ENCODE results near the gene GKN1. TPM values are rescaled to one million over a fixed set of nuclear protein-coding genes. Genes with fewer than 3 reads are reported as not detected.

The GKN1 gene
- polyA plus RNA-seq, 1 donor from 2014 or later, result not detected

GRCh38 chr2:68964282-68964681 is 10.2 kb upstream of the GKN1 start:
- Histone ChIP-seq H3K9me3 (ENCODE audit: low read length) (no peaks in the 10 kb centered on the region), H3K27ac (ENCODE audit: low read length) (no peak overlapping the region), H4K20me1 (ENCODE audit: insufficient read depth) (no peaks in the 10 kb centered on the region), H3K9me2 (ENCODE audit: insufficient read depth, low read length) (no peaks in the 10 kb centered on the region), H3K4me3 (ENCODE audit: low read length) (no peak overlapping the region), H3F3A (ENCODE audit: insufficient read depth, low read length, poor library complexity, severe bottlenecking) (no peaks in the 10 kb centered on the region), H3K36me3 (ENCODE audit: insufficient read depth, low read length) (no peaks in the 10 kb centered on the region), H3K27me3 (ENCODE audit: insufficient read depth, low read depth, low read length) (no peaks in the 10 kb centered on the region), H2AFZ (ENCODE audit: low read depth, low read length) (no peak overlapping the region), H3K79me2 (replicated peaks; ENCODE audit: insufficient read depth, low read length) (no peaks in the 10 kb centered on the region), H3K9ac (ENCODE audit: low read length) (no peak overlapping the region), H3K4me2 (ENCODE audit: low read length) (no peak overlapping the region)
- TF ChIP-seq EZH2 (IDR thresholded peaks at IDR 0.05; ENCODE audit: borderline replicate concordance, insufficient read depth, low read length, poor library complexity, severe bottlenecking) (no peak), SMC3 (conservative IDR thresholded peaks at IDR 0.05; ENCODE audit: poor library complexity) (no peak), EP300 (conservative IDR thresholded peaks at IDR 0.05; ENCODE audit: poor library complexity, severe bottlenecking) (no peak), CTCF (IDR thresholded peaks at IDR 0.05; ENCODE audit: poor library complexity, severe bottlenecking) (no peak), MXI1 (conservative IDR thresholded peaks at IDR 0.05; ENCODE audit: poor library complexity, severe bottlenecking) (no peak), REST (IDR thresholded peaks at IDR 0.05; ENCODE audit: borderline replicate concordance) (no peak), RAD21 (conservative IDR thresholded peaks at IDR 0.05) (no peak), TAF1 (IDR thresholded peaks at IDR 0.05; ENCODE audit: low read depth) (no peak)

GRCh38 chr2:68968221-68968620 is 6.2 kb upstream of the GKN1 start:
- H3F3A ChIP-seq (ENCODE audit: insufficient read depth, low read length, poor library complexity, severe bottlenecking), result no peaks in the 10 kb centered on the region

More at GRCh38 chr2:68968221-68968620, 6.2 kb upstream of the GKN1 start:
- H2AFZ ChIP-seq (ENCODE audit: low read depth, low read length), result no peak overlapping the region
- no peak for TF ChIP-seq EP300 (conservative IDR thresholded peaks at IDR 0.05; ENCODE audit: poor library complexity, severe bottlenecking)
- no peak overlapping the region for H3K27ac ChIP-seq (ENCODE audit: low read length)
- no peaks in the 10 kb centered on the region for H3K27me3 ChIP-seq (ENCODE audit: insufficient read depth, low read depth, low read length)
- no peaks in the 10 kb centered on the region for H3K9me2 ChIP-seq (ENCODE audit: insufficient read depth, low read length)
- H3K9me3 ChIP-seq (ENCODE audit: low read length), result no peaks in the 10 kb centered on the region
- no peak overlapping the region for H3K4me3 ChIP-seq (ENCODE audit: low read length)
- H3K4me2 ChIP-seq (ENCODE audit: low read length), result no peak overlapping the region
- H3K9ac ChIP-seq (ENCODE audit: low read length), result no peak overlapping the region
- no peaks in the 10 kb centered on the region for H3K79me2 ChIP-seq (replicated peaks; ENCODE audit: insufficient read depth, low read length)
- H4K20me1 ChIP-seq (ENCODE audit: insufficient read depth), result no peaks in the 10 kb centered on the region
- no peaks in the 10 kb centered on the region for H3K36me3 ChIP-seq (ENCODE audit: insufficient read depth, low read length)
